ENCODE measurements around the gene TMC1.
A peak's percentile ranks its signal among the peaks of the same experiment; 100 is the strongest.
"Not testable (repeated sequence)": the region's sequence is repeated elsewhere in the genome, so short reads cannot be mapped to it uniquely, and the experiment has no call there.

TMC1 gene

GRCh38 chr9:72526901-72527800 lies 5.7 kb downstream of the TMC1 start:
- DNase-seq = peak; percentile 61 to 76

- DNase-seq = no peak
Measured at GRCh38 chr9:72527801-72528195, 6.4 kb downstream of the TMC1 start.

- no peak for DNase-seq
Measured at GRCh38 chr9:72529531-72529930, 8.1 kb downstream of the TMC1 start.

GRCh38 chr9:72533322-72533721 lies 11.9 kb downstream of the TMC1 start:
- DNase-seq = no peak

- no peak for DNase-seq
Measured at GRCh38 chr9:72534931-72535330, 13.5 kb downstream of the TMC1 start.

GRCh38 chr9:72537011-72537545 lies 15.7 kb downstream of the TMC1 start:
- DNase-seq = no peak

GRCh38 chr9:72537671-72538070 lies 16.3 kb downstream of the TMC1 start:
- DNase-seq = no peak

GRCh38 chr9:72538921-72539702 lies 17.7 kb downstream of the TMC1 start:
- DNase-seq = no peak

- DNase-seq = no peak
Measured at GRCh38 chr9:72539824-72540347, 18.5 kb downstream of the TMC1 start.

GRCh38 chr9:72540348-72540873 lies 19.0 kb downstream of the TMC1 start:
- no peak for DNase-seq

GRCh38 chr9:72542537-72542833 lies 21.1 kb downstream of the TMC1 start:
- not testable (repeated sequence) for DNase-seq

GRCh38 chr9:72542917-72543316 lies 21.5 kb downstream of the TMC1 start:
- DNase-seq = no peak

GRCh38 chr9:72551306-72551705 lies 29.9 kb downstream of the TMC1 start:
- DNase-seq = no peak

- DNase-seq = no peak
Measured at GRCh38 chr9:72552356-72552755, 30.9 kb downstream of the TMC1 start.

- no peak for DNase-seq
Measured at GRCh38 chr9:72554221-72554641, 32.8 kb downstream of the TMC1 start.

GRCh38 chr9:72557549-72557948 lies 36.1 kb downstream of the TMC1 start:
- no peak for DNase-seq

- DNase-seq = no peak
Measured at GRCh38 chr9:72560086-72560485, 38.7 kb downstream of the TMC1 start.

- DNase-seq = no peak
Measured at GRCh38 chr9:72563806-72564205, 42.4 kb downstream of the TMC1 start.

- DNase-seq = no peak
Measured at GRCh38 chr9:72564479-72565281, 43.3 kb downstream of the TMC1 start.

GRCh38 chr9:72565535-72565934 lies 44.1 kb downstream of the TMC1 start:
- DNase-seq = no peak

- DNase-seq = no peak
Measured at GRCh38 chr9:72574156-72574810, 52.9 kb downstream of the TMC1 start.

GRCh38 chr9:72575666-72576065 lies 54.3 kb downstream of the TMC1 start:
- no peak for DNase-seq

Data from hippocampal formation (tissue), 2 donors.